Measurements from ENCODE around the gene NEFH.

- TF ChIP-seq CTCF (IDR thresholded peaks at IDR 0.05) (no peak), POLR2AphosphoS5 (IDR thresholded peaks at IDR 0.05) (no peak), EP300 (IDR thresholded peaks at IDR 0.05; ENCODE audit: low read depth) (no peak)
These were observed 3.9 kb upstream of the NEFH start for GRCh38 chr22:29476116-29476515.

All from transverse colon (tissue), 4 donors.